SK-N-MC (cell line): ENCODE data around the gene PAEP.

Source experiments
- DNase-seq: peaks from one replicate; pipeline ENCODE4 v3.0.0-alpha.2; 2011; ENCODE audit warnings: low read depth, low spot score
- H3K27ac ChIP-seq: fragments of 200-600 bp; sonication (generic); 2 replicates; pipeline ENCODE4 v1.5.1; 2016; ENCODE audit warnings: mixed run types
- H3K36me3 ChIP-seq: fragments of 200-600 bp; sonication (generic); 2 replicates; pipeline ENCODE4 v1.6.1; 2017; ENCODE audit warnings: antibody characterized with exemption, low read length, mixed read lengths; ENCODE audit not compliant: insufficient read depth
- H3K4me3 ChIP-seq: fragments of 200-600 bp; sonication (generic); 2 replicates; pipeline ENCODE4 v1.5.1; 2016
- H3K9ac ChIP-seq: fragments of 200-600 bp; sonication (generic); 2 replicates; pipeline ENCODE4 v1.8.0; 2017; ENCODE audit warnings: mixed run types, mixed read lengths; ENCODE audit not compliant: insufficient read length
- H3K9me3 ChIP-seq: fragments of 200-600 bp; sonication (generic); 2 replicates; pipeline ENCODE4 v1.6.1; 2017; ENCODE audit warnings: low read depth, mild to moderate bottlenecking, antibody characterized with exemption, low read length, moderate library complexity, mixed read lengths
- EZH2 ChIP-seq: fragments of 200-600 bp; sonication (generic); IDR thresholded peaks from one replicate; pipeline ENCODE4 v1.6.1; 2017; ENCODE audit warnings: antibody characterized with exemption
- FOXP2 ChIP-seq: optimal IDR thresholded peaks from 2 replicates; pipeline ENCODE3; 2011; ENCODE audit warnings: mild to moderate bottlenecking, moderate library complexity; ENCODE audit not compliant: insufficient read depth; ENCODE audit errors: extremely low read length, control extremely low read depth
- POLR2AphosphoS5 ChIP-seq: IDR thresholded peaks from 2 replicates; pipeline ENCODE4 v1.6.1; 2012; ENCODE audit warnings: mild to moderate bottlenecking, low read depth, low read length, borderline replicate concordance

The PAEP gene

DNA sequence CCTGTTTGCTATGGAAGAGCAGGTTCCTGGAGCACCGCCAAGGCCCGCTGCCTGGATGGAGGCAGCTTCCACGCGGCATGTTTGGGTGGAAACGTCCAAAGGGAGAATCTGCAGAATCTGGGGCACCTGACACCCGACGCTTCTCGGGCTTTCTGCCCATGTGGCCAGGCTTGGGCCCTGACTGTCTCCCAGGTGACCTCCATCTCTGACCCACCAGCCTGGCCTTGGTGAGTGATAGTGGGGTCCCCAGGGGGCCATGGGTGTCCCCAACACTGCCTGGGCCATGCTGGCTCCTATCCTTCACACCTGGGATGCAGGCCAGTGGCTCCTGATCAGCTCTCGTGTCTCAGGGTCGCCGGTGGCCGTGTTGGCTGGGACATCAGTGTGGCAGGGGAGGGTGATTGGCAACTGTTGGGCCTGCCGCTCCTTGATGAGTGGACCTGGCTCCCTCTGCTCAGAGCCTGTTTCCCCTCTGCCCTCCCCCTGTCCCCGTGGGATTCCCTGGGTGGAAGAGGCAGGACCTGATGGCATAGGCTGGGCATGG is 43.8 kb downstream of the PAEP start:
- H3K36me3 ChIP-seq, result no peaks in the 10 kb centered on the region
- no peaks in the 10 kb centered on the region for H3K9me3 ChIP-seq
- no peak overlapping the region for H3K4me3 ChIP-seq
- H3K27ac ChIP-seq, result no peak overlapping the region
- DNase-seq, result no peak
- no peak overlapping the region for H3K9ac ChIP-seq
- TF ChIP-seq FOXP2 (no peak), POLR2AphosphoS5 (no peak), EZH2 (no peak)

DNA sequence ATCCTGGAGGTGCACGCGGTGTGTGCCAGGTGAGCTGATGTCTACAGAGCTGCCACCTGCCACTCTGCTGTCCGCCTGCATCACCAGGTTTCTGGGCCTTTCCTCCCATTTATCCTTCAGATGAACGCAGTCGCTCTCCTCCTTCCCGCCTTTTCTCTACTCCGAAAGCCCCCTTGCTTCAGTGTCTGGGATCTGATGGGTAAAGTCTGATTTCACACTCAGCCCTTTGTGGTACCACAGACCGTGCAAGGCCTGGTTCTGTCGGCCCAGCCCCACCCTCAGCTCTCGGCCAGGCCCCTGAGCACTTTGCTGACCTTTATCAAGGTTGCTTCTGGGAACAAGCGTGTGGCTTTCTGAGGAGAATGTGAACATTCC is 45.3 kb downstream of the PAEP start:
- TF ChIP-seq POLR2AphosphoS5 (no peak), FOXP2 (no peak), EZH2 (no peak)
- no peak overlapping the region for H3K9ac ChIP-seq
- no peaks in the 10 kb centered on the region for H3K9me3 ChIP-seq
- no peak for DNase-seq
- no peak overlapping the region for H3K4me3 ChIP-seq
- no peaks in the 10 kb centered on the region for H3K36me3 ChIP-seq
- no peak overlapping the region for H3K27ac ChIP-seq

DNA sequence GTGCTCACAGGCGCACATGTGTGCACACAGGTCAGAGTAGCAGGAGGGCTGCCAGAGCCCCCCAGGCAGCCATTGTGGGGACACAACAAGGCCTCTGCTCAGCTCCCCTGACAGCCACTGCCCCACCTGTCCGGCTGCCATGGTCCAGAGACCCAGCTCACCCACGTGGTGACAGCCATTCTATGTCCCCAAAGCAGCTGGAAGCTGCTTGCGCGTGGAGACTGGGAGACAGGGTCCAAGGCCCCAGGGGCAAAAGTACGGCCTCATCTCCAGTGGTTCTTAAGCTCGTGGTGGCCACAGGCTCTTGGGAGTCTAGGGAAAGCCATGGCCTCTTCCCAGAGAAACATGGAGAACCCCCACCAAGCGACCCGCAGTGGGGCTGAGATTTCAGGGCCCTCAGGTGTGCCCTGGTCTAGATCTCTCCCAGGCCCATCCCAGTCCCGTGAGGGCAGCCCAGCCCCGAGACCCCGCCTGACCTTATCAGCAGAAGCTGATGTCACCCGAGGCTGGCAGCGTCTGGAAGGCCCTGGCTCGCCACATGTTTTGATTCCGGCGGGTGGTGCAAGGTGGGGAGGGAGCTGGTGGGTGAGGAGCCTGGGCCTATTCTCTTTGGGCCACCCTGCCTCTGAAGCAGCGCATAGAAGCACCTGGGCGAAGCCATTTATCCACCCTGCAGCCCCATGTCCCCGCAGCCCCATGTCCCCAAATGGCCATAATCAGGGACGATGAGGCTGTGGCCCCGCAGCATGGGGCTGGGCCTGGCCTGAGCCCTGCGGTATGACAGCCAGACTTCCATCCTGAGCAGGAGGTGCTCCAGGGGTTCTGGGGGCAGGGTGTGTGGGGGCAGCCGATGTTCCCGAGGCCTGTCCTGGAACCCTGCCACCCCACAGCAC is 46.1 kb downstream of the PAEP start:
- no peak for DNase-seq
- Histone ChIP-seq H3K27ac (no peak overlapping the region), H3K9ac (no peak overlapping the region), H3K9me3 (no peaks in the 10 kb centered on the region), H3K36me3 (no peaks in the 10 kb centered on the region), H3K4me3 (no peak overlapping the region)
- TF ChIP-seq EZH2, result no peak
- TF ChIP-seq POLR2AphosphoS5, result no peak
- TF ChIP-seq FOXP2, result no peak

DNA sequence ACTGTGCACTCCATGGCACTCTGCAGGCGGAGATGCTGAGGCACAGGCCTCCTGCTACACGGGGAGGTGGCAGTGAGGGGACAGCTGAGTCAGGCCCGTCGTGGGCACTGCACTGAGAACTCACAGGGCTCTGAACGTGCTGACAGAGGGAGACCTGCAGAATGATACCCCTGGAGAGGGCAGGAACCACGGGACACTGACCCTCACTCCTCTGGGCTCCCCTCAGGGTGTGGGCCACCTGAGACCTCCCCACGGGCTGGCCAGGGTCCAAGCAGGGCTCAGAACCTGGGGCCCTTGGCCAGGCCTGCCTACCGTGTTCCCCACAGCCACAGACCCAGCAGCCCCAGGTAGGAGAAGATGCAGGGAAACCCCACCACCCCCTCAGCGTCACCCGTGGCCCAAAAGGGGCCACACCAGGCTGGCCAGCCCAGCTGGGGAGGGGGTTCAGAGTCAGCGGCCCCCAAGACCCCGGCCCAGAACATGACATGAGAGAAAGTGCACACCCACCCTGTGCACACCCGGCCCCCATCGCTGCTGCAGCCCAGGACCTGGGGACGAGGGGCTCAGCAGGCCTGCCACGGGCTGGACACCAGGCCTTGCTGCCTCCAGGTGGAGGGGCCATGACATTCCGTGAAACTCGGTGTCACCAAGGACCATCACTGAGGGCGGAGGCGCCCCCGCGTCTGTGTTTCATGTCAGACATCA is 46.9 kb downstream of the PAEP start:
- Histone ChIP-seq H3K4me3 (no peak overlapping the region), H3K36me3 (no peaks in the 10 kb centered on the region), H3K9me3 (no peaks in the 10 kb centered on the region), H3K9ac (no peak overlapping the region), H3K27ac (no peak overlapping the region)
- TF ChIP-seq EZH2, result no peak
- DNase-seq, result no peak

DNA sequence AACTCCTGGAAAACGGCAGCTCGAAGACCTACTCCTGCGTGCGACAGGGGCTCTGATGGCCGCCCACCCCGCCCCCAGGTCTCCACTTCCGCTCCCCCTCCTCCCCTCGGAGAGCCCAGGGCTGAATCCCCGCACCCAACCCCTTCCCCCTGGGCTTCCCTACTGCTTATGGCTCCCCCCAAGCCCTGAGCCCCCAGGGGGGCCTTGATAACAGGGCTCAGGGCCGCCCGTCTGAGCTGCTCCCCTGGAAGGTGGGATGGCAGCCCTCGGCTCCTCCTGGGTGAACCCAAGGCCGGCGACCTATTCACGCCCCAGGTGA is 47.4 kb downstream of the PAEP start:
- no peak for TF ChIP-seq FOXP2
- TF ChIP-seq EZH2, result no peak
- no peak for TF ChIP-seq POLR2AphosphoS5
- no peak overlapping the region for H3K27ac ChIP-seq
- H3K9me3 ChIP-seq, result no peaks in the 10 kb centered on the region
- no peak overlapping the region for H3K4me3 ChIP-seq
- H3K36me3 ChIP-seq, result no peaks in the 10 kb centered on the region
- no peak for DNase-seq
- no peak overlapping the region for H3K9ac ChIP-seq

DNA sequence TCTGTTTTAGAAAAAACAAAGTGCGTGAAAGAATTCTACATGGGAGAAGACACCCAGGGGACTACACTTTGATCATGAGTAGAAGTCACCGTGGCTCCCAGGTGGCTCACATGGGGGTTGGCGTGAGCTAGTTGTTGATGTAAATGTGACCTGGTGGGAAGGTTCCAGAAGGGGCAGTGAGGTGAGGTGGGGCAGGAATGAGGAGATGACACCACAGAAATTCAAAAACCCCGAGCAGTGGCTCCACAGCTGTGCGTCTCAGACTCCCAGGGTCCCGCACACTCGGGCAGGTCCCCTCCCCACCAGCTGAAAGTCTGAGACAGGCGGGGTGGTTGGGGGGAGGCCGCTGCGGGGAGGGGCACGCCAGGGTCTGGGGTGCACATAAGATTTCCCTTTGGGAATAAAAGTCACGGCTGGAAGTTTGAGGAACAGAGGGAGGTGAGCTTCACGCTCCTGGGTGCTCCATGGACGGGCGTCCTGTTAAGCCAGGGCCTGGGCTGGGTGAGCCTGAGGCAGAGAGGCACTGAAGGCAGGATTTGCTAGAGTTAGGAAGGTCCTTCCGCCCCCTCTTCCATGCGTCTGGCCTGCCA is 47.9 kb downstream of the PAEP start:
- TF ChIP-seq EZH2 (no peak), POLR2AphosphoS5 (no peak), FOXP2 (no peak)
- Histone ChIP-seq H3K9me3 (no peaks in the 10 kb centered on the region), H3K27ac (no peak overlapping the region), H3K9ac (no peak overlapping the region), H3K36me3 (no peaks in the 10 kb centered on the region), H3K4me3 (no peak overlapping the region)
- no peak for DNase-seq

DNA sequence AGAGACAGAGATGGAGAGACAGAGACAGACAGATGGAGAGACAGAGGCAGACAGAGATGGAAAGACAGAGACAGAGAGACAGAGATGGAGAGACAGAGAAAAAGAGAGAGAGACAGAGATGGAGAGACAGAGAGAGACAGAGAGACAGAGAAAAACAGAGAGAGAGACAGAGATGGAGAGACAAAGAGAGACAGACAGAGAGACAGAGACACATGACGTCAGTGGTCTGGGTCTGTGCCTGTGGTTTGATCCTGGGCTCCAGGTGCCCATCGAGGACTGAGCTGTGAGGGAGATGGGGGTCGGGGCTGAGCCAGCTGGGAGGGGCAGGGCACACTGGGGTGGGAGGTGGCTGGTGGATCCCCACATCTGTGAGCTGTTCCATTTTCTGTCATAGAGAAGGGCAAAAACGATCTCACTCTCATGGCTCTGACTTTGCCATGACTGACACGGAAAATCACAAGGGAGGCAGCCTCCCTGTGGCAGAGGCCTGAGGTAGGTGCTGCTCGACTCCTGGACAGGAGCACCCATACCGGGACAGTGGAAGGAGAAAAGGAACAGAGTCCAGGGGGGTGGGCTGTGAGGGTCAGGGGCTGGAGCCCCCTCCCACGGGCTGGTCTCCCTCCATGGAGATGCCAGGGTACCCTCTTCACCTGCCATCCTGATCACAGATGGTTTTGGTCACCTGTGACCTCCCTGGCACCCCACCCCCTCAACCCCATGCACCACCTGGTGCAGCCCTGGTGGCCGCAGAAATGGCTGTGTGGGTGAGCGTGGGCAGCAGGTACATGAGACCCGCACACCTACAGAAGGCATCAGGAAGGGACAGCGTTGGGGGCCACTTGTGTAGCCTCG is 49.0 kb downstream of the PAEP start:
- no peak overlapping the region for H3K27ac ChIP-seq
- TF ChIP-seq POLR2AphosphoS5, result no peak
- TF ChIP-seq EZH2, result no peak
- no peak for TF ChIP-seq FOXP2
- H3K36me3 ChIP-seq, result no peaks in the 10 kb centered on the region
- no peaks in the 10 kb centered on the region for H3K9me3 ChIP-seq
- DNase-seq, result no peak
- H3K4me3 ChIP-seq, result no peak overlapping the region
- no peak overlapping the region for H3K9ac ChIP-seq

DNA sequence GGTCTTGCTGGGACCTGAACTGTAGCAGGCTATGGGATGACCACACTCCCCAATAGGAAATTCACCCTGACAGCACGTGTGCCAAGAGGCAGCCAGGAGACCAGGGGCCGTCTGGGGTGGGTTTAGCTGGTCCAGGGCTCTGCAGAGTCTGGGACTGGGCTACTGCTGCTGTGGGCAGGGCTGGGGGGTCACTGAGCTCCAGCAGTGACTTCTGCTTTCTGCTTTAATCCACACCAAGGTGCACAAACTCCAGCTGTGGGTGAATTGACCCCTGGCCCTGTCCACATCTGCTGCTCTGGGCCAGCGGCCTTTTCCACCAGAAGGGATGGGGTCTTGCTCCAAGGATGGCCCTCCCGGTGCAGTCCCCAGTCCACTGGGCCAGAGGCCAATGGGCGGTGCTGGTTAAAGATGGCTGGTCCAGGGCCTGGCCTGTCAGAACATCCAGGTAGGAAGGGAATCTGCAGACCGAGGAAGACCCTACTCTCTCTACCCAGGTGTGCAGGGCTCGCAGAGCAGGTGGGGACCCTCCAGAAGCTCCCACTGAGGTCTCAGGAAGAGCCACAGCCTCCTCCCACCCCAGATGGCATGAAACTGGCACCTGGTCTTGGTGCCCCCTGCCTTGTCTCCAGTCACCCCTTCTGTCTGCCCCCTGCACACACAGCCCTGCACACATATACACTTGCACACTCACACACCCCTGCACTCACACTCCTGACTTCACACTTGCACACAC is 49.8 kb downstream of the PAEP start:
- no peaks in the 10 kb centered on the region for H3K36me3 ChIP-seq
- H3K9me3 ChIP-seq, result no peaks in the 10 kb centered on the region
- DNase-seq, result no peak
- H3K4me3 ChIP-seq, result no peak overlapping the region
- H3K9ac ChIP-seq, result no peak overlapping the region
- TF ChIP-seq POLR2AphosphoS5, result no peak
- TF ChIP-seq FOXP2, result no peak
- TF ChIP-seq EZH2, result no peak
- no peak overlapping the region for H3K27ac ChIP-seq
